Heart left ventricle (tissue), 16 donors: ENCODE data around the gene MRTFA. TPM values are rescaled to one million over a fixed set of nuclear protein-coding genes. Genes with fewer than 3 reads are reported as not detected.

ENCODE experiments used
- ATAC-seq, 4 donors: fragments of 200-7000 bp; cut with Tn5 transposase; one replicate each; pipeline ENCODE4 v1.9.1; 2020 to 2022; ENCODE audit warnings: moderate library complexity in 4 of 4, mild to moderate bottlenecking in 3 of 4, moderate number of reproducible peaks in 1 of 4
- DNase-seq, 5 donors: peaks; one replicate each; pipeline ENCODE4 v3.0.0-alpha.2; 2020
- H3K27ac ChIP-seq, 12 donors: fragments of 200-600 bp; sonication (generic) in 4 of 12; one replicate each; pipeline versions ENCODE4 v1.5.0 to v1.8.0; 2016 to 2022; ENCODE audit warnings: mild to moderate bottlenecking in 2 of 12
- H3K27me3 ChIP-seq, 9 donors: fragments of 200-600 bp; sonication (generic) in 2 of 9; one replicate each; pipeline versions ENCODE4 v1.5.1 to v1.8.0; 2016 to 2022; ENCODE audit warnings: mild to moderate bottlenecking in 3 of 9
- H3K36me3 ChIP-seq, 9 donors: fragments of 200-600 bp; sonication (generic) in 2 of 9; one replicate each; pipeline versions ENCODE4 v1.5.0 to v1.8.0; 2018 to 2022; ENCODE audit warnings: mild to moderate bottlenecking in 2 of 9
- H3K4me1 ChIP-seq, 12 donors: fragments of 200-600 bp; sonication (generic) in 4 of 12; one replicate each; pipeline versions ENCODE4 v1.5.0 to v1.8.0; 2016 to 2022; ENCODE audit warnings: mild to moderate bottlenecking in 3 of 12
- H3K4me3 ChIP-seq, 12 donors: fragments of 200-600 bp; sonication (generic) in 4 of 12; one replicate each; pipeline versions ENCODE4 v1.5.0 to v1.8.0; 2017 to 2022; ENCODE audit warnings: mild to moderate bottlenecking in 9 of 12, moderate library complexity in 4 of 12
- H3K9me3 ChIP-seq, 12 donors: fragments of 200-600 bp; sonication (generic) in 4 of 12; one replicate each; pipeline versions ENCODE4 v1.5.0 to v1.8.0; 2016 to 2022; ENCODE audit warnings: mild to moderate bottlenecking in 1 of 12
- CTCF ChIP-seq, 12 donors: fragments of 200-600 bp; sonication (generic) in 4 of 12; IDR thresholded peaks; one replicate each; pipeline versions ENCODE4 v1.5.0 to v1.8.0; 2018 to 2022; ENCODE audit warnings: antibody characterized with exemption in 12 of 12, mild to moderate bottlenecking in 5 of 12
- POLR2A ChIP-seq, 2 donors: fragments of 450-650 bp; IDR thresholded peaks; one replicate each; pipeline ENCODE4 v1.6.1; 2017; ENCODE audit warnings: antibody characterized with exemption in 2 of 2, mild to moderate bottlenecking in 2 of 2, moderate library complexity in 2 of 2
- WGBS, 4 donors: extraction: QIAGEN DNeasy Blood & Tissue Kit in 2 of 4; methylation state at CpG; one replicate each; pipeline versions ENCODE4 v1.1.5 to v1.1.7; 2013 to 2018; 5-methylcytosine and 5-hydroxymethylcytosine counted together
- intact Hi-C, 10 donors: fragments of 100-400 bp; cut with DNase I; formaldehyde crosslinking; loops; one replicate each; pipeline versions ENCODE4 v1.11.1 to v1.14.2; 2022
- polyA plus RNA-seq, 2 donors: library from polyadenylated mRNA; stranded (reverse); fragments of 200-250 nt; gene quantifications; one replicate each; pipeline ENCODE4 v1.2.3, GENCODE V29; 2013
- total RNA-seq, 9 donors: library from RNA; depleted of rRNA in 2 of 9; stranded (reverse); fragments of >200 nt in 2 of 9; fragmentation: NEBNext Ultra II Directional in 3 of 9; extraction: Animal tissue kit (Norgen Biotek cat#: 25700) in 3 of 9; gene quantifications; one replicate each; pipeline versions ENCODE4 v1.1.0 to v1.2.4, GENCODE V29; 2016 to 2023
- donor health status: ischemic (EF 13 %, LVEDD 7.1; RV severe dilation, severe dysfunction).
- donor health status: healthy with polysubstance abuse.
- donor health status: DM: no; HTN: yes; CAD: no.
- donor health status: DM: no; HTN: no; CAD: no.
- donor health status: ischemic (EF 25% LVEDD 6.9; RV normal size, moderate dysfunction).
- donor health status: ischemic (EF 25% LVEDD 5.7; RV mildly dilated, moderate dysfunction).
- donor health status: healthy.
- donor health status: DM: yes; HTN: yes; CAD: no.
- donor health status: ischemic (EF 35%, LVEDD 5.7; RV mildly dilated, moderate dysfunction).
- donor health status: nonischemic (EF 11% LVEDD 7.7; RV severe dilation, severe dysfunction).
- donor health status: DM: yes; HTN: yes; CAD: no.
- donor health status: PGD.
- donor health status: ischemic (EF 29% LVEDD 5.4; RV normal size, mild dysfunction).
- donor health status: nonischemic (EF 23%, LVEDD 6.1; RV moderate dilation, normal function).

The MRTFA gene
- total and polyA plus RNA-seq, 11 donors, result 14.0 to 52.6 (median 26.9) TPM

GRCh38 chr22:40668611-40669411 lies 32.3 kb upstream of the MRTFA start:
- WGBS, 4 donors, result 66 to 78% (median 77%) methylated on average over 11 of the region's 11 CpGs
- peak overlapping the region in 6 of 12 donors; percentile 18 to 87 (median 30) for H3K27ac ChIP-seq
- intact Hi-C loops, result no loop called here
- no peaks in the 10 kb centered on the region for H3K36me3 ChIP-seq
- peaks cover 0 to 46% (median 28%) of the 10 kb centered on the region in 12 donors for H3K4me1 ChIP-seq
- no peak overlapping the region for H3K4me3 ChIP-seq
- ATAC-seq (peak in 1 of 4 donors; percentile 27), DNase-seq (no peak)
- TF ChIP-seq CTCF (IDR thresholded peaks at IDR 0.05) (no peak), POLR2A (IDR thresholded peaks at IDR 0.05) (no peak)
- no peaks in the 10 kb centered on the region for H3K27me3 ChIP-seq
- peaks cover 0 to 8% (median 0%) of the 10 kb centered on the region in 12 donors for H3K9me3 ChIP-seq

- TF ChIP-seq POLR2A (IDR thresholded peaks at IDR 0.05) (no peak), CTCF (IDR thresholded peaks at IDR 0.05) (no peak)
- H3K36me3 ChIP-seq, result no peaks in the 10 kb centered on the region
- 36 to 46% (median 38%) methylated on average over 7 of the region's 7 CpGs for WGBS, 4 donors
- no peaks in the 10 kb centered on the region for H3K27me3 ChIP-seq
- ATAC-seq (peak; percentile 74 to 86 (median 78)), DNase-seq (peak in 3 of 5 donors; percentile 64 to 78 (median 65))
- peak overlapping the region; percentile 36 to 87 (median 76) for H3K27ac ChIP-seq
- intact Hi-C loops, result no loop called here
- H3K4me3 ChIP-seq, result no peak overlapping the region
- peaks cover 0 to 41% (median 27%) of the 10 kb centered on the region in 12 donors for H3K4me1 ChIP-seq
- peaks cover 0 to 8% (median 0%) of the 10 kb centered on the region in 12 donors for H3K9me3 ChIP-seq
Observed at GRCh38 chr22:40666151-40666848, 29.8 kb upstream of the MRTFA start.

DNA sequence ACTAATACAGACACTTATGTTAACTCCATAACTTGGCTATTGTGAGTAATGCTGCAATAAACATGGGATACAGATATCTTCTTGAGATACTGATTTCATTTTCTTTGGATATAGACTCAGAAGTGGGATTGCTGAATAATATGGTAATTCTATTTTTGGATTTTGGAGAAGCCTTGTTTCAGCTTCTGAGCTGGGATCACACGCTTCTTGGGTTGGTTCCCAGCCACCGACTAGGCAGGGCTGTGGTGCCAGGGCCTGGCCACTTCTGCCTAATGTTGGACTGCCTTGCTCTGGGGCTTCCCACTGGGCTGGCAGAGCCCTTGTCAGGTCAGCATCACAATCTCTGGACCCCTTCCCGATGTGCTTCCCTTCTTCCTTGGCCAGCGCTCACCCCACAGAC lies 28.8 kb upstream of the MRTFA start:
- intact Hi-C loops, result no loop called here
- H3K4me1 ChIP-seq, result peaks cover 0 to 41% (median 27%) of the 10 kb centered on the region in 12 donors

More for the DNA sequence above, 28.8 kb upstream of the MRTFA start:
- peak; percentile 74 to 89 (median 76) for DNase-seq
- peak overlapping the region; percentile 52 to 87 (median 76) for H3K27ac ChIP-seq
- WGBS, 4 donors, result 29 to 36% (median 33%) methylated on average over 4 of the region's 4 CpGs
- H3K36me3 ChIP-seq, result no peaks in the 10 kb centered on the region
- TF ChIP-seq CTCF (IDR thresholded peaks at IDR 0.05), result no peak
- no peak for TF ChIP-seq POLR2A (IDR thresholded peaks at IDR 0.05)
- peaks cover 0 to 8% (median 0%) of the 10 kb centered on the region in 12 donors for H3K9me3 ChIP-seq
- peak; percentile 88 to 92 (median 90) for ATAC-seq
- H3K4me3 ChIP-seq, result no peak overlapping the region
- H3K27me3 ChIP-seq, result no peaks in the 10 kb centered on the region
